HEK293 (cell line): ENCODE data around the gene CCNY.
A peak's percentile ranks its signal among the peaks of the same experiment; 100 is the strongest.

ENCODE experiments used
- CTCF ChIA-PET: fragments of 350-600 bp; formaldehyde crosslinking; extraction: SDS; loops from one replicate; lab custom pipeline; 2021; ENCODE audit warnings: antibody characterized with exemption; lab: Yijun Ruan, JAX
- POLR2A ChIA-PET: fragments of 300-600 bp; formaldehyde crosslinking; extraction: SDS; loops from one replicate; lab custom pipeline; 2020; ENCODE audit warnings: antibody characterized with exemption, inconsistent platforms; lab: Yijun Ruan, JAX
- H3K27ac ChIP-seq: fragments of 200-500 bp; sonication (Bioruptor generic); 2 replicates; pipeline ENCODE4 v1.5.1; 2014; ENCODE audit warnings: low read depth, low read length, control low read depth, inconsistent platforms; ENCODE audit errors: extremely low read depth
- H3K36me3 ChIP-seq, 2 experiments: fragments of 200-500 bp in 1 of 2; sonication (Bioruptor generic) in 1 of 2; 1 replicate in 1 of 2; 2 replicates in 1 of 2; pipeline ENCODE4 v1.5.1; 2014 to 2017; ENCODE audit warnings: inconsistent platforms in 2 of 2, low read length in 2 of 2; ENCODE audit not compliant: control insufficient read depth in 2 of 2, insufficient read depth in 1 of 2
- H3K4me1 ChIP-seq: fragments of 200-500 bp; sonication (Bioruptor generic); 2 replicates; pipeline ENCODE4 v1.5.1; 2014; ENCODE audit warnings: mild to moderate bottlenecking, low read length, inconsistent platforms; ENCODE audit not compliant: control insufficient read depth, insufficient read depth
- H3K4me3 ChIP-seq: 2 replicates; pipeline ENCODE4 v1.5.1; 2011; ENCODE audit warnings: low read depth, mild to moderate bottlenecking, control low read depth, low read length, moderate library complexity
- H3K9me3 ChIP-seq: fragments of 200-500 bp; sonication (Bioruptor generic); 2 replicates; pipeline ENCODE4 v1.5.1; 2014; ENCODE audit warnings: low read depth, low read length, inconsistent platforms; ENCODE audit not compliant: control insufficient read depth, insufficient read depth
- CTCF ChIP-seq: fragments of 450-650 bp; formaldehyde crosslinking; IDR thresholded peaks from 2 replicates; pipeline ENCODE4 v1.5.1; 2016; ENCODE audit warnings: missing biosample characterization, missing genetic modification characterization
- FEZF1 ChIP-seq: fragments of 450-650 bp; formaldehyde crosslinking; IDR thresholded peaks from 2 replicates; pipeline ENCODE4 v1.5.1; 2016; ENCODE audit warnings: missing biosample characterization, missing genetic modification characterization
- GLI2 ChIP-seq: fragments of 450-650 bp; formaldehyde crosslinking; IDR thresholded peaks from 2 replicates; pipeline ENCODE4; 2017; ENCODE audit warnings: missing biosample characterization, missing genetic modification characterization, low read depth, borderline replicate concordance
- KLF10 ChIP-seq: fragments of 450-650 bp; IDR thresholded peaks from 2 replicates; pipeline ENCODE4 v1.5.1; 2018; ENCODE audit warnings: missing biosample characterization, mild to moderate bottlenecking, missing genetic modification characterization
- KLF9 ChIP-seq: fragments of 450-650 bp; formaldehyde crosslinking; IDR thresholded peaks from 2 replicates; pipeline ENCODE4 v1.5.1; 2016; ENCODE audit warnings: missing biosample characterization, missing genetic modification characterization, low read depth
- PRDM6 ChIP-seq: fragments of 450-650 bp; formaldehyde crosslinking; IDR thresholded peaks from 2 replicates; pipeline ENCODE4 v1.5.1; 2017; ENCODE audit warnings: missing biosample characterization, missing genetic modification characterization
- ZBTB17 ChIP-seq: fragments of 450-650 bp; formaldehyde crosslinking; IDR thresholded peaks from 2 replicates; pipeline ENCODE4 v1.5.1; 2016; ENCODE audit warnings: missing biosample characterization, missing genetic modification characterization
- ZBTB8A ChIP-seq: fragments of 450-650 bp; formaldehyde crosslinking; IDR thresholded peaks from 2 replicates; pipeline ENCODE4 v1.5.1; 2016; ENCODE audit warnings: missing biosample characterization, missing genetic modification characterization
- ZFHX2 ChIP-seq: fragments of 450-650 bp; formaldehyde crosslinking; conservative IDR thresholded peaks from 2 replicates; pipeline ENCODE4 v1.5.1; 2016; ENCODE audit warnings: missing biosample characterization, missing genetic modification characterization
- ZNF10 ChIP-seq: fragments of 450-650 bp; formaldehyde crosslinking; IDR thresholded peaks from 2 replicates; pipeline ENCODE4 v1.5.1; 2017; ENCODE audit warnings: missing biosample characterization, missing genetic modification characterization
- ZNF121 ChIP-seq: fragments of 450-650 bp; formaldehyde crosslinking; IDR thresholded peaks from 2 replicates; pipeline ENCODE4 v1.5.1; 2016; ENCODE audit warnings: missing biosample characterization, missing genetic modification characterization
- ZNF133 ChIP-seq: fragments of 450-650 bp; formaldehyde crosslinking; IDR thresholded peaks from 2 replicates; pipeline ENCODE4 v1.5.1; 2016; ENCODE audit warnings: missing biosample characterization, missing genetic modification characterization
- ZNF211 ChIP-seq: fragments of 450-650 bp; formaldehyde crosslinking; IDR thresholded peaks from 2 replicates; pipeline ENCODE4 v1.5.1; 2016; ENCODE audit warnings: low read depth, missing biosample characterization, missing genetic modification characterization
- ZNF214 ChIP-seq: fragments of 450-650 bp; formaldehyde crosslinking; IDR thresholded peaks from 2 replicates; pipeline ENCODE4 v1.5.1; 2017; ENCODE audit warnings: missing biosample characterization, mild to moderate bottlenecking, missing genetic modification characterization, borderline replicate concordance
- ZNF266 ChIP-seq: fragments of 450-650 bp; formaldehyde crosslinking; IDR thresholded peaks from 2 replicates; pipeline ENCODE4 v1.5.1; 2016; ENCODE audit warnings: missing biosample characterization, missing genetic modification characterization, low read depth
- ZNF37A ChIP-seq: fragments of 450-650 bp; IDR thresholded peaks from 2 replicates; pipeline ENCODE4 v1.5.1; 2018; ENCODE audit warnings: missing biosample characterization, missing genetic modification characterization
- ZNF426 ChIP-seq: fragments of 450-650 bp; formaldehyde crosslinking; IDR thresholded peaks from 2 replicates; pipeline ENCODE4 v1.5.1; 2017; ENCODE audit warnings: missing biosample characterization, missing genetic modification characterization, mild to moderate bottlenecking, inconsistent platforms, moderate library complexity
- ZNF513 ChIP-seq: fragments of 450-650 bp; IDR thresholded peaks from 2 replicates; pipeline ENCODE4 v1.5.1; 2018; ENCODE audit warnings: missing biosample characterization, missing genetic modification characterization
- ZNF600 ChIP-seq: fragments of 450-650 bp; formaldehyde crosslinking; IDR thresholded peaks from 2 replicates; pipeline ENCODE4 v1.5.1; 2016; ENCODE audit warnings: missing biosample characterization, missing genetic modification characterization
- ZNF624 ChIP-seq: fragments of 450-650 bp; formaldehyde crosslinking; IDR thresholded peaks from 2 replicates; pipeline ENCODE4 v1.5.1; 2017; ENCODE audit warnings: missing biosample characterization, missing genetic modification characterization
- ZNF639 ChIP-seq: fragments of 450-650 bp; formaldehyde crosslinking; IDR thresholded peaks from 2 replicates; pipeline ENCODE4 v1.5.1; 2016; ENCODE audit warnings: missing biosample characterization, missing genetic modification characterization
- ZNF654 ChIP-seq: fragments of 450-650 bp; formaldehyde crosslinking; IDR thresholded peaks from 2 replicates; pipeline ENCODE4 v1.5.1; 2016; ENCODE audit warnings: low read depth, missing biosample characterization, missing genetic modification characterization
- ZNF660 ChIP-seq: fragments of 450-650 bp; IDR thresholded peaks from 2 replicates; pipeline ENCODE4 v1.5.1; 2018; ENCODE audit warnings: missing biosample characterization, mild to moderate bottlenecking, missing genetic modification characterization
- ZNF664 ChIP-seq: fragments of 450-650 bp; formaldehyde crosslinking; IDR thresholded peaks from 2 replicates; pipeline ENCODE4 v1.5.1; 2016; ENCODE audit warnings: missing biosample characterization, missing genetic modification characterization
- ZNF704 ChIP-seq: fragments of 450-650 bp; formaldehyde crosslinking; IDR thresholded peaks from 2 replicates; pipeline ENCODE4 v1.5.1; 2016; ENCODE audit warnings: missing biosample characterization, missing genetic modification characterization
- ZSCAN16 ChIP-seq: fragments of 450-650 bp; formaldehyde crosslinking; IDR thresholded peaks from 2 replicates; pipeline ENCODE4 v1.5.1; 2016; ENCODE audit warnings: missing biosample characterization, missing genetic modification characterization

Gene CCNY

GRCh38 chr10:35378541-35379210 lies 42.4 kb downstream of the CCNY start:
- Histone ChIP-seq H3K4me3 (no peak overlapping the region), H3K9me3 (no peaks in the 10 kb centered on the region), H3K4me1 (peaks cover 14% of the 10 kb centered on the region), H3K36me3 (no peaks in the 10 kb centered on the region), H3K27ac (no peak overlapping the region)
- POLR2A ChIA-PET: no interaction called here
- TF ChIP-seq ZNF600 (peak; percentile 98), GLI2 (tag by site-specific recombination) (no peak), ZSCAN16 (tag by site-specific recombination) (no peak), ZNF660 (tag by site-specific recombination) (no peak), ZNF654 (tag by site-specific recombination) (no peak), ZNF211 (tag by site-specific recombination) (no peak), ZBTB8A (tag by site-specific recombination) (no peak), PRDM6 (tag by site-specific recombination) (no peak), ZNF214 (no peak), ZFHX2 (no peak), KLF10 (tag by site-specific recombination) (no peak), ZNF266 (tag by site-specific recombination) (no peak), ZNF639 (tag by site-specific recombination) (no peak), ZNF426 (tag by site-specific recombination) (no peak), ZNF121 (tag by site-specific recombination) (no peak), ZNF513 (tag by site-specific recombination) (no peak), ZBTB17 (tag by site-specific recombination) (peak; percentile 85), ZNF664 (no peak), ZNF133 (tag by site-specific recombination) (no peak), CTCF (no peak), KLF9 (tag by site-specific recombination) (no peak), ZNF10 (tag by site-specific recombination) (no peak), FEZF1 (tag by site-specific recombination) (no peak), ZNF37A (tag by site-specific recombination) (peak; percentile 64; the same call in 1 of the 2 replicates), ZNF624 (tag by site-specific recombination) (no peak), ZNF704 (tag by site-specific recombination) (no peak)
- CTCF ChIA-PET: interaction anchor here (0.9 kb wide), 1 partner anchor 143 kb away, joined by 3 read pairs; no protein-coding TSS in a partner anchor
